WTC11 (cell line): ENCODE measurements around the gene TADA2A.

Experiments used
- CREB1 ChIP-seq: sonication (generic); formaldehyde crosslinking; IDR thresholded peaks from 2 replicates; pipeline ENCODE4 v1.8.0; 2023; ENCODE audit warnings: mild to moderate bottlenecking, missing genetic modification reagents
- ELF4 ChIP-seq: sonication (generic); formaldehyde crosslinking; IDR thresholded peaks from 2 replicates; pipeline ENCODE4 v1.8.1; 2022; ENCODE audit warnings: low read depth, mild to moderate bottlenecking, moderate library complexity, missing genetic modification reagents
- JUN ChIP-seq: sonication (generic); formaldehyde crosslinking; IDR thresholded peaks from 2 replicates; pipeline ENCODE4 v1.8.0; 2023; ENCODE audit warnings: mild to moderate bottlenecking, missing genetic modification reagents
- NR1H2 ChIP-seq: sonication (generic); formaldehyde crosslinking; IDR thresholded peaks from 2 replicates; pipeline ENCODE4 v1.9.0; 2021; ENCODE audit warnings: mild to moderate bottlenecking, moderate library complexity, missing genetic modification reagents
- SMAD3 ChIP-seq: sonication (generic); formaldehyde crosslinking; IDR thresholded peaks from 2 replicates; pipeline ENCODE4 v1.8.0; 2022; ENCODE audit warnings: missing genetic modification reagents, mild to moderate bottlenecking, borderline replicate concordance
- SP1 ChIP-seq: sonication (generic); formaldehyde crosslinking; conservative IDR thresholded peaks from 2 replicates; pipeline ENCODE4 v1.8.1; 2022; ENCODE audit warnings: missing genetic modification reagents
- TCF7 ChIP-seq: sonication (generic); formaldehyde crosslinking; IDR thresholded peaks from 2 replicates; pipeline ENCODE4 v1.8.0; 2022; ENCODE audit warnings: mild to moderate bottlenecking, low read depth, missing genetic modification reagents, moderate library complexity
- TF ChIP-seq, protein P1 (sequence below): fragments of 200-600 bp; IDR thresholded peaks from 2 replicates; pipeline ENCODE4 v1.8.0; 2022; ENCODE audit warnings: antibody characterized with exemption
- TF ChIP-seq, protein P2 (sequence below): sonication (generic); formaldehyde crosslinking; IDR thresholded peaks from 2 replicates; pipeline ENCODE4 v1.8.1; 2022; ENCODE audit warnings: low read depth, missing genetic modification reagents, borderline replicate concordance
- TF ChIP-seq, protein P3 (sequence below): sonication (generic); formaldehyde crosslinking; IDR thresholded peaks from 2 replicates; pipeline ENCODE4 v1.8.1; 2023; ENCODE audit warnings: mild to moderate bottlenecking, moderate library complexity, missing genetic modification reagents
- TF ChIP-seq, protein P4 (sequence below): sonication (generic); formaldehyde crosslinking; IDR thresholded peaks from 2 replicates; pipeline ENCODE4 v1.8.0; 2022; ENCODE audit warnings: missing genetic modification reagents
- TF ChIP-seq, protein P5 (sequence below): sonication (generic); formaldehyde crosslinking; IDR thresholded peaks from 2 replicates; pipeline ENCODE4 v1.8.0; 2022; ENCODE audit warnings: mild to moderate bottlenecking, missing genetic modification reagents

DNA sequence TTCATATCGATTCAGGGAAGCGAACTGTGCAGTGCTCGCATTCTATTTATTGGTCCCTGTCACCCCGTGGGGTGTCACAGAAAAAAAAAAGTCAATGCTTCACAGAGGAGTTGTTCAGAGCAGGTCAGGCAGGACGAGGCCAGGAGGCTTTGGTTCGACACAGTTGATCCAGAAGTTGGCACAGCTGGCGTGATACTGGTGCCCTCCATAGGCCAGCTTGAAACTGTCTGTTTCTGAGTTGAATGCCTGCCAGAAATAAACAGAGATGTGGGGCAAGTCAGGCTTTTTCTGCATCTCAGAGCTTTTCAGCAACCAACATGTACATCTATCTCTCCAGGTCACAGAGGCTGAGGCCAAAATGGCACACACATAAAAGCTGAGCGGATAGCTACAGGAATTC is 112.1 kb downstream of the TADA2A start:
- TF ChIP-seq, protein P1, sequence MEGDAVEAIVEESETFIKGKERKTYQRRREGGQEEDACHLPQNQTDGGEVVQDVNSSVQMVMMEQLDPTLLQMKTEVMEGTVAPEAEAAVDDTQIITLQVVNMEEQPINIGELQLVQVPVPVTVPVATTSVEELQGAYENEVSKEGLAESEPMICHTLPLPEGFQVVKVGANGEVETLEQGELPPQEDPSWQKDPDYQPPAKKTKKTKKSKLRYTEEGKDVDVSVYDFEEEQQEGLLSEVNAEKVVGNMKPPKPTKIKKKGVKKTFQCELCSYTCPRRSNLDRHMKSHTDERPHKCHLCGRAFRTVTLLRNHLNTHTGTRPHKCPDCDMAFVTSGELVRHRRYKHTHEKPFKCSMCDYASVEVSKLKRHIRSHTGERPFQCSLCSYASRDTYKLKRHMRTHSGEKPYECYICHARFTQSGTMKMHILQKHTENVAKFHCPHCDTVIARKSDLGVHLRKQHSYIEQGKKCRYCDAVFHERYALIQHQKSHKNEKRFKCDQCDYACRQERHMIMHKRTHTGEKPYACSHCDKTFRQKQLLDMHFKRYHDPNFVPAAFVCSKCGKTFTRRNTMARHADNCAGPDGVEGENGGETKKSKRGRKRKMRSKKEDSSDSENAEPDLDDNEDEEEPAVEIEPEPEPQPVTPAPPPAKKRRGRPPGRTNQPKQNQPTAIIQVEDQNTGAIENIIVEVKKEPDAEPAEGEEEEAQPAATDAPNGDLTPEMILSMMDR, result no peak
- TF ChIP-seq, protein P2, sequence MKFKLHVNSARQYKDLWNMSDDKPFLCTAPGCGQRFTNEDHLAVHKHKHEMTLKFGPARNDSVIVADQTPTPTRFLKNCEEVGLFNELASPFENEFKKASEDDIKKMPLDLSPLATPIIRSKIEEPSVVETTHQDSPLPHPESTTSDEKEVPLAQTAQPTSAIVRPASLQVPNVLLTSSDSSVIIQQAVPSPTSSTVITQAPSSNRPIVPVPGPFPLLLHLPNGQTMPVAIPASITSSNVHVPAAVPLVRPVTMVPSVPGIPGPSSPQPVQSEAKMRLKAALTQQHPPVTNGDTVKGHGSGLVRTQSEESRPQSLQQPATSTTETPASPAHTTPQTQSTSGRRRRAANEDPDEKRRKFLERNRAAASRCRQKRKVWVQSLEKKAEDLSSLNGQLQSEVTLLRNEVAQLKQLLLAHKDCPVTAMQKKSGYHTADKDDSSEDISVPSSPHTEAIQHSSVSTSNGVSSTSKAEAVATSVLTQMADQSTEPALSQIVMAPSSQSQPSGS (CRISPR knock-in tag), result no peak
- TF ChIP-seq, protein P3, sequence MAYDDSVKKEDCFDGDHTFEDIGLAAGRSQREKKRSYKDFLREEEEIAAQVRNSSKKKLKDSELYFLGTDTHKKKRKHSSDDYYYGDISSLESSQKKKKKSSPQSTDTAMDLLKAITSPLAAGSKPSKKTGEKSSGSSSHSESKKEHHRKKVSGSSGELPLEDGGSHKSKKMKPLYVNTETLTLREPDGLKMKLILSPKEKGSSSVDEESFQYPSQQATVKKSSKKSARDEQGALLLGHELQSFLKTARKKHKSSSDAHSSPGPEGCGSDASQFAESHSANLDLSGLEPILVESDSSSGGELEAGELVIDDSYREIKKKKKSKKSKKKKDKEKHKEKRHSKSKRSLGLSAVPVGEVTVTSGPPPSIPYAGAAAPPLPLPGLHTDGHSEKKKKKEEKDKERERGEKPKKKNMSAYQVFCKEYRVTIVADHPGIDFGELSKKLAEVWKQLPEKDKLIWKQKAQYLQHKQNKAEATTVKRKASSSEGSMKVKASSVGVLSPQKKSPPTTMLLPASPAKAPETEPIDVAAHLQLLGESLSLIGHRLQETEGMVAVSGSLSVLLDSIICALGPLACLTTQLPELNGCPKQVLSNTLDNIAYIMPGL (CRISPR knock-in tag), result no peak
- TF ChIP-seq TCF7 (CRISPR knock-in tag) (no peak), SP1 (CRISPR knock-in tag) (no peak), SMAD3 (CRISPR knock-in tag) (no peak), JUN (CRISPR knock-in tag) (no peak), NR1H2 (no peak), ELF4 (CRISPR knock-in tag) (no peak), CREB1 (CRISPR knock-in tag) (no peak)
- TF ChIP-seq, protein P4, sequence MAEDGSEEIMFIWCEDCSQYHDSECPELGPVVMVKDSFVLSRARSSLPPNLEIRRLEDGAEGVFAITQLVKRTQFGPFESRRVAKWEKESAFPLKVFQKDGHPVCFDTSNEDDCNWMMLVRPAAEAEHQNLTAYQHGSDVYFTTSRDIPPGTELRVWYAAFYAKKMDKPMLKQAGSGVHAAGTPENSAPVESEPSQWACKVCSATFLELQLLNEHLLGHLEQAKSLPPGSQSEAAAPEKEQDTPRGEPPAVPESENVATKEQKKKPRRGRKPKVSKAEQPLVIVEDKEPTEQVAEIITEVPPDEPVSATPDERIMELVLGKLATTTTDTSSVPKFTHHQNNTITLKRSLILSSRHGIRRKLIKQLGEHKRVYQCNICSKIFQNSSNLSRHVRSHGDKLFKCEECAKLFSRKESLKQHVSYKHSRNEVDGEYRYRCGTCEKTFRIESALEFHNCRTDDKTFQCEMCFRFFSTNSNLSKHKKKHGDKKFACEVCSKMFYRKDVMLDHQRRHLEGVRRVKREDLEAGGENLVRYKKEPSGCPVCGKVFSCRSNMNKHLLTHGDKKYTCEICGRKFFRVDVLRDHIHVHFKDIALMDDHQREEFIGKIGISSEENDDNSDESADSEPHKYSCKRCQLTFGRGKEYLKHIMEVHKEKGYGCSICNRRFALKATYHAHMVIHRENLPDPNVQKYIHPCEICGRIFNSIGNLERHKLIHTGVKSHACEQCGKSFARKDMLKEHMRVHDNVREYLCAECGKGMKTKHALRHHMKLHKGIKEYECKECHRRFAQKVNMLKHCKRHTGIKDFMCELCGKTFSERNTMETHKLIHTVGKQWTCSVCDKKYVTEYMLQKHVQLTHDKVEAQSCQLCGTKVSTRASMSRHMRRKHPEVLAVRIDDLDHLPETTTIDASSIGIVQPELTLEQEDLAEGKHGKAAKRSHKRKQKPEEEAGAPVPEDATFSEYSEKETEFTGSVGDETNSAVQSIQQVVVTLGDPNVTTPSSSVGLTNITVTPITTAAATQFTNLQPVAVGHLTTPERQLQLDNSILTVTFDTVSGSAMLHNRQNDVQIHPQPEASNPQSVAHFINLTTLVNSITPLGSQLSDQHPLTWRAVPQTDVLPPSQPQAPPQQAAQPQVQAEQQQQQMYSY (CRISPR knock-in tag), result no peak
- TF ChIP-seq, protein P5, sequence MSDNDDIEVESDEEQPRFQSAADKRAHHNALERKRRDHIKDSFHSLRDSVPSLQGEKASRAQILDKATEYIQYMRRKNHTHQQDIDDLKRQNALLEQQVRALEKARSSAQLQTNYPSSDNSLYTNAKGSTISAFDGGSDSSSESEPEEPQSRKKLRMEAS (CRISPR knock-in tag), result no peak
